Muscle layer of colon (tissue), 2 donors: ENCODE results near the gene NEUROG2.

ENCODE experiments used
- H3K27ac ChIP-seq: one replicate; pipeline ENCODE4 v1.7.0; 2013; ENCODE audit warnings: low read depth, mild to moderate bottlenecking, low read length, moderate library complexity
- H3K27me3 ChIP-seq, 2 donors: one replicate each; pipeline ENCODE4 v1.7.0; 2013; ENCODE audit warnings: low read length in 2 of 2, mild to moderate bottlenecking in 2 of 2; ENCODE audit not compliant: insufficient read depth in 2 of 2, control insufficient read depth in 1 of 2
- H3K36me3 ChIP-seq: one replicate; pipeline ENCODE4 v1.7.0; 2013; ENCODE audit warnings: mild to moderate bottlenecking, low read length; ENCODE audit not compliant: insufficient read depth
- H3K4me1 ChIP-seq: one replicate; pipeline ENCODE4 v1.7.0; 2013; ENCODE audit warnings: mild to moderate bottlenecking, low read length; ENCODE audit not compliant: insufficient read depth
- H3K4me3 ChIP-seq, 2 donors: one replicate each; pipeline ENCODE4 v1.7.0; 2013; ENCODE audit warnings: low read length in 2 of 2, low read depth in 1 of 2, mild to moderate bottlenecking in 1 of 2, moderate library complexity in 1 of 2
- H3K9ac ChIP-seq: one replicate; pipeline ENCODE4 v1.7.0; 2013; ENCODE audit warnings: low read length
- H3K9me3 ChIP-seq: one replicate; pipeline ENCODE4 v1.7.0; 2013; ENCODE audit warnings: mild to moderate bottlenecking, low read length
- donor health status: abdominal sarcoma.
- donor health status: Adenocarcinoma of cecum.

The NEUROG2 gene

GRCh38 chr4:112519689-112520597 is 4.0 kb upstream of the NEUROG2 start:
- Histone ChIP-seq H3K4me1 (peaks cover 33% of the 10 kb centered on the region), H3K9ac (no peak overlapping the region), H3K4me3 (no peak overlapping the region), H3K9me3 (peaks cover 8% of the 10 kb centered on the region), H3K27ac (no peak overlapping the region), H3K27me3 (peaks cover 88 to 95% of the 10 kb centered on the region in 2 donors), H3K36me3 (no peaks in the 10 kb centered on the region)

DNA sequence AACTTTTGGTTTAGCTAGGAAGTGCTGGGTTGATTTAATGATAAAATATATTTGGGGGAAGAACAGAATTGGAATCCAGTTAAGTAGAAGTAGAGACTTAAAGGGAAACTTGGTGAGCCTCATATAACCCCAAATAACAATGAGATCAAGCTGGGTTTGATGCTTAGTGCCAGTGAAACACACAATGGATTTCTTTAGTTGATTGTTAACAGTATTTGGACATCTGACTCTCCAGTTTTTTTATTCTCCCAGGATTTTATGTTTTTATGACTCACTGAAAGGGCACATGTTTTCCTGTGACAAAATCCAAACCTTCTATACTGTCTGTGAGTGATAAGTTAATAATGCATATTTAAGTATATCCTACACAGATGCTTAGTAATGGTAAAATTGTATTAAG is 2.7 kb upstream of the NEUROG2 start:
- H3K4me1 ChIP-seq, result peaks cover 36% of the 10 kb centered on the region
- H3K36me3 ChIP-seq, result no peaks in the 10 kb centered on the region
- peaks cover 8% of the 10 kb centered on the region for H3K9me3 ChIP-seq
- no peak overlapping the region for H3K27ac ChIP-seq
- H3K9ac ChIP-seq, result no peak overlapping the region
- peaks cover 87 to 99% of the 10 kb centered on the region in 2 donors for H3K27me3 ChIP-seq
- no peak overlapping the region for H3K4me3 ChIP-seq

DNA sequence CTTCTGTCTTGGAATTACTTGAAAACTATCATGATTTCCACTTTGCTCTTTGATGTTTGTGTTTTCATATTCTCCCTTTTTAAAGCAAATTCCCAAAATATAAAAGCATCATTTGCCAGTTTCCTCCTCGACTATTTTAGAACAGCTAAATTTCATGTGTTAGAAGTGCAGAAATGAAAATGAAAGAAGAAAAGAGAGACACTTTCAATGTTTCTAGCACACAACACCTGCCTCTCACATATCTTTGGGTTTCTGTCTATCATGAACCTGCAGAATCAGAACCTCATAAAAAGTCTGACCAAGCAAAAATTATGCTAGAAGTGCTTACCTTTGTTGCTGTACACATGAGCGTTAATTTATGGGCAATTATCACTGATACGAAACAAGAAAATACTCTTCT is 1.9 kb upstream of the NEUROG2 start:
- H3K9me3 ChIP-seq, result peaks cover 8% of the 10 kb centered on the region
- no peak overlapping the region for H3K27ac ChIP-seq
- peaks cover 87 to 98% of the 10 kb centered on the region in 2 donors for H3K27me3 ChIP-seq
- no peak overlapping the region for H3K4me3 ChIP-seq
- H3K36me3 ChIP-seq, result no peaks in the 10 kb centered on the region
- no peak overlapping the region for H3K9ac ChIP-seq
- peaks cover 28% of the 10 kb centered on the region for H3K4me1 ChIP-seq

GRCh38 chr4:112517067-112517634 is 1.2 kb upstream of the NEUROG2 start:
- H3K4me1 ChIP-seq, result peaks cover 27% of the 10 kb centered on the region
- H3K4me3 ChIP-seq, result no peak overlapping the region
- no peak overlapping the region for H3K27ac ChIP-seq
- no peak overlapping the region for H3K9ac ChIP-seq
- peaks cover 87 to 98% of the 10 kb centered on the region in 2 donors for H3K27me3 ChIP-seq
- H3K36me3 ChIP-seq, result no peaks in the 10 kb centered on the region
- H3K9me3 ChIP-seq, result peaks cover 8% of the 10 kb centered on the region

DNA sequence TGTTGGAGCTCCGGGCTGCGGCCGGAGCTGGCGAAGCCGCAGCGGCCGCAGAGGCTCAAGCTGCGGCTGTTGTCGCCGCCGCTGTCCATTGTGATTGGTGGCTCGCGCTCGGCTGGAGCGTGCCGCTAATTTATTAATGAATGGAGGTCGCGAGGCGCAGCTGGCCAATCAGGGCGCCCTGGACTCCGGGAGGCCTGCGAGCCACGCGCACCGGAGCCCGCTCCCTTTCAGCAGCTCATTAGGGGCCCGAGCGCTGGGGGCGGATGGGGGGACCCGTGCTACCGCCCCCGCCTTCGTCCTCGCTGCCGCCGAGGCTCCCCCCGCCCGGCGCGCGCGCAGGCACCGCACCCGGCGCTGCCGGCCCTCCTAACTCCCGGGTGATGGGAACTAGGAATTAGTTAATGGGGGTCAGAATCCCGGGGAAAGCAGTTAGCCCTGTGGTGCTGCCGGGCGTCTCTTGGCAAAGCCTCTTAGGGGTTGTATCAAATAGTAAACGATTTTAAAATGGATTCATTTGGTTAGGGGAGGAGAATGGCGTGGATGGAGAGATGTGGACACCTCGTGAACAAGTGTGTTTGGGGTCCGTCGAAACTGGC is 589 bp upstream of the NEUROG2 start:
- Histone ChIP-seq H3K9me3 (peaks cover 8% of the 10 kb centered on the region), H3K27me3 (peaks cover 87 to 98% of the 10 kb centered on the region in 2 donors), H3K4me3 (peak overlapping the region in 1 of 2 donors; percentile 12), H3K4me1 (peaks cover 27% of the 10 kb centered on the region), H3K36me3 (no peaks in the 10 kb centered on the region), H3K27ac (no peak overlapping the region), H3K9ac (no peak overlapping the region)

- Histone ChIP-seq H3K4me1 (peaks cover 26% of the 10 kb centered on the region), H3K9ac (no peak overlapping the region), H3K36me3 (no peaks in the 10 kb centered on the region), H3K27ac (no peak overlapping the region), H3K4me3 (peak overlapping the region; percentile 55 to 61), H3K27me3 (peaks cover 86 to 98% of the 10 kb centered on the region in 2 donors), H3K9me3 (peaks cover 8% of the 10 kb centered on the region)
Measured at GRCh38 chr4:112515198-112516065, 548 bp downstream of the NEUROG2 start.

DNA sequence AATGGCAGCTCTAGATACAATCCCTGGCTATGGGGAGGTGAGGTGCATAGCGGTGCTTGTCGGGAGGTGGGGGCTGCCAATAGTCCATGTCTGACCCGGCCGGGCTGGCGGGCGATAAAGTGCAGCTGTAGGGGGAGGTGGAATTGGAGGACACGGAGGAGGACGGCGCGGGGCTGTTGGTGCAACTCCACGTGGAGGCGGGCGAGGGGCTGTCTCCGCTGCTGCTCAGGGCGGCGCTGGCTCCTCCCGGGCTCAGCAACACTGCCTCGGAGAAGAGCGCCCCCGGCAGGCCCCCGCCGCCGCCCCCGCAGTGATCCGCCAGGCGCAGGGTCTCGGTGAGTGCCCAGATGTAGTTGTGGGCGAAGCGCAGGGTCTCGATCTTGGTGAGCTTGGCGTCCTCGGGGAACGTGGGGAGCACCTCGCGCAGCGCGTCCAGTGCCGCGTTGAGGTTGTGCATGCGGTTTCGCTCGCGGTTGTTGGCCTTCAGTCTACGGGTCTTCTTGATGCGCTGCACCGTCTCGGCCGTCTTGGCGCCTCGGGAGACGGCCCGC is 1.3 kb downstream of the NEUROG2 start:
- H3K4me1 ChIP-seq, result peaks cover 32% of the 10 kb centered on the region
- H3K4me3 ChIP-seq, result peak overlapping the region in 1 of 2 donors; percentile 61
- no peaks in the 10 kb centered on the region for H3K36me3 ChIP-seq
- H3K27ac ChIP-seq, result no peak overlapping the region
- H3K9me3 ChIP-seq, result peaks cover 3% of the 10 kb centered on the region
- H3K9ac ChIP-seq, result no peak overlapping the region
- H3K27me3 ChIP-seq, result peaks cover 84 to 98% of the 10 kb centered on the region in 2 donors

DNA sequence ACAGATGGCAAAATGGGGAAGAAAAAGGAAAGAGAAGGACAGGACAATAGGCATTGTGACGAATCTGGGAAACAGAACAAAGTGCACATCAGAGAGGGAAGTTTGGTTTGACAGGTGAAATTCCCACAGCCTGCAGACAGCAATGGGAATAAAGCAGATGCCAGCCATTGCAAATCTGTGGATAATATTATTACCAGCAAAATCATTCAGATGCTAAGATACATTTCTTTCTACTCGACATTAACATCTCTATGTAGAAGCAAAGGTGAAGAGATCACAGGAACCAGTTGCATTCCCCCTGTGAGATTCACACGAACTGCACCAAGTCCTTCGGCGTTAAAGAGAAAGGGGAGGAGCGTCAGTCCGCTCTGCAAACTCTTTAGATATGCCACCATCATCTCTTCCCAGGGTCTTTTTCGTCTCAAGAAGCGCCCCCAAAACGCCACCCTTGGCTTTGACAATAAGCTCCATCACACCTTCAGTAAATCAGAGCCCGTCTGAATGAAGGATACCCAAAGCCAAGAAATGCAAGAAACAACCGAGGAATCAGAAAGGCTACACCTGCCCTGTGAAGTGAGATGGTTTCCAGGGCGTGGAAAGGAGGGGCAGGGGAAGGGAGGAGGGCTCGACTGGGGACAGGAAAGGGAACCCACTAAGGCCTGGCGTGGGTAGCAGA is 1.9 kb downstream of the NEUROG2 start:
- Histone ChIP-seq H3K27ac (no peak overlapping the region), H3K4me1 (peaks cover 38% of the 10 kb centered on the region), H3K9ac (no peak overlapping the region), H3K27me3 (peaks cover 86 to 98% of the 10 kb centered on the region in 2 donors), H3K4me3 (no peak overlapping the region), H3K36me3 (no peaks in the 10 kb centered on the region), H3K9me3 (no peaks in the 10 kb centered on the region)

DNA sequence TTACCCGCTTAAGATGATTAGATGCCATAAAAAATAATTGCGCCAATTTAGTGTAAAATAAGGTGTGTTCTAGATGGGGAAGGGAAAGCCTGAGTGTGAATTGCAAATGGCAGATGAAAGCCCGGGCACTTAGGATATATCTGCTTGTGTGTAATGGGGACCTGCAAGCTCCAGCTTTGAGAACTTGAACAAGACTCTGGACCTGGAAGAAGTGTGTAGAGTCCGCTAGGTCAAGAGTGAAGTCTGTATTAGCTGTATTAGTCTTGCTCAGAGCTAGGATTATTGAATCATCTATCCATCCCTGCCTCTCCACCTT is 4.2 kb downstream of the NEUROG2 start:
- Histone ChIP-seq H3K27me3 (peaks cover 75 to 83% of the 10 kb centered on the region in 2 donors), H3K9me3 (peaks cover 5% of the 10 kb centered on the region), H3K4me3 (no peak overlapping the region), H3K9ac (no peak overlapping the region), H3K36me3 (no peaks in the 10 kb centered on the region), H3K4me1 (peaks cover 32% of the 10 kb centered on the region), H3K27ac (no peak overlapping the region)

DNA sequence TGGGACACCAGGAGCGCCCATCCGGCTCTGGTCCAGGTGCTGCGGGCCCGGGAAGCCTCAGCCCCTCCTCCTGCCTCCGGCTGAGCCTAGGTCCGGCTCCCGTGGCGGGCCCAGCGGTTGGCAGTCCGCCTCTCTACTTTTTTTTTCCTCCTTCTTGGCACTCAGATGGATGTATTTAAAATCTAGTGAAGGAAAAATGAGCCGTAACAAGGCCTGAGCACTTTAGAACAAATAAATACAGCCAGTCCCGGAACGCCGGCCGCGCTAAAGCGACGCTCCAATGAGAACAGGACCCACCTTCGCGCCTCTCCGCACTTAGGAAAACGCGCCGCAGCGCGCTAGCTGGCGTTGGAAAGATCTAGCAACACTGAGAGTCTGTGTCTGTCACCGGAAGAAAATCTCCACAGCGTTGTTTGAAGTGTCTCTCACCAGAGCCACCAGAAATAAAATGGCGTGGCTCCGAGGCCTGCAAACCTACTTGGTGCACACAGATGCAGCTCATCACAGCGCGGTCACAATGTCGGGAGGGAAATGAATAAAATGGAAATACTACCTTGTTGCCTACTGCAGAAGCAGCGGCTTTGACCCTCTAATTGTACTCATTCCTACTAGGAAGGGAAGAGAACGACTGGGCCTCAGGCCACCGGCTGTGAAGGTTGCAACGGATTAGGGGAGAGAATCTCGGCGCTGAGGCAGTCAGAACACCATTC is 4.7 kb downstream of the NEUROG2 start:
- Histone ChIP-seq H3K36me3 (no peaks in the 10 kb centered on the region), H3K4me1 (peaks cover 31% of the 10 kb centered on the region), H3K9ac (no peak overlapping the region), H3K9me3 (peaks cover 5% of the 10 kb centered on the region), H3K27me3 (peaks cover 70 to 78% of the 10 kb centered on the region in 2 donors), H3K27ac (no peak overlapping the region), H3K4me3 (no peak overlapping the region)
